Measurements from ENCODE around the gene THEMIS2.

The THEMIS2 gene

DNA sequence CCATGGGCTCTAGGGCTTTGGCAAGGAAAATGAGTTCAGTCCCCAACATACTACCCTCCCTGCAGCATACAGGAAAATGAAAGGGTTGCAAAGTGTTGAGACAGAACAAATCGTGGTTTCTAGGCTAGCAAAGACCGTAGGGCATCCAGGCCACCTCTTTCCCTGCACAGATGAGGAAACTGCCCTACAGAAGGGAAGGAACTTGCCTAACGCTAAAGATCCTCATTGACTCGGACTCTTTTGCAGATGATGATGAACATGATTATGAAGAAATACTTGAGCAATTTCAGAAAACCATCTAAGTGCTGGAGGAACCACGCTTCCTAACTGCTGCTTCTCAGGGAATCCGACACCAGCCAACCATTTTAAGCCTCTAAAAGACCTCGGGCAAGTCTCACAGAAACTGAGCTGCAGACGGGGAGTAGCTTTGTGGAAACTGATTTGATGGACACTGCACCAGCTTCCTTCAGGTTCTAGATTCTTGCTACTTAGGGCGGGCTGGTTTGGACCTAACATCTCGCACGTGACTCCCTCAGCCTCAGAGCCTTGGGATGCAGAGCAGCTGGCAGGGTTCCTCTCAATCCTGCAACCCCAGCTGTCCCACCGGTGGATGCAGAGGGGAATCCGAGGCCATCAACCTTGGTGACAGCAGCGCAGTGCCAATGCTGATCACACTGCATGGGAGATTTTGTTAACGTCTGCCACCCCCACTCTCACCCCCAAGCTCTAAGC lies 13.4 kb downstream of the THEMIS2 start:
- H3K4me3 ChIP-seq (ENCODE audit: low read depth, low read length): no peak overlapping the region
- H3K27me3 ChIP-seq (ENCODE audit: insufficient read depth, low read length): no peaks in the 10 kb centered on the region
- no peak overlapping the region for H3K27ac ChIP-seq (ENCODE audit: low read depth, low read length)
- peaks cover 5% of the 10 kb centered on the region for H3K4me1 ChIP-seq (ENCODE audit: control insufficient read depth, insufficient read depth, low read length, unreplicated experiment)
- no peaks in the 10 kb centered on the region for H3K79me2 ChIP-seq (ENCODE audit: control insufficient read depth, insufficient read depth, low read length, unreplicated experiment)
- H3K36me3 ChIP-seq (ENCODE audit: insufficient read depth, low read length): peaks cover 24% of the 10 kb centered on the region
- H2AFZ ChIP-seq (ENCODE audit: low read length, unreplicated experiment): no peak overlapping the region

DNA sequence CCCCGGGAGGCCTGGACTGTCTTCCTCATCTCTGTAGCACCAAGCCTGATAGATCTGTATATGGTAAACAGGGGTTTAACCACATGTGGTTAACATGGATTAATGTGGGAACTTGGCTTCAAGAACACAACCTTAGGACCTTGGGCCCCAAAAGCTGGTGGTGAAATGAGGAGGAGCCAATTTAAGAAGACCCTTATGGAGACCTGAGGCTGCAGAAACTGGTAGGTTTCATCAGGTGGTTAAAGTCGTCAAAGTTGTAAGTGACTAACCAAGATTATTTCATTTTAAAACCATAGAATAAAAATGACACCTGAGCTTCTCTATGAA lies 14.0 kb downstream of the THEMIS2 start:
- no peaks in the 10 kb centered on the region for H3K79me2 ChIP-seq (ENCODE audit: control insufficient read depth, insufficient read depth, low read length, unreplicated experiment)
- H3K4me3 ChIP-seq (ENCODE audit: low read depth, low read length): no peak overlapping the region
- H3K4me1 ChIP-seq (ENCODE audit: control insufficient read depth, insufficient read depth, low read length, unreplicated experiment): peaks cover 5% of the 10 kb centered on the region
- peaks cover 29% of the 10 kb centered on the region for H3K36me3 ChIP-seq (ENCODE audit: insufficient read depth, low read length)
- H2AFZ ChIP-seq (ENCODE audit: low read length, unreplicated experiment): no peak overlapping the region
- H3K27me3 ChIP-seq (ENCODE audit: insufficient read depth, low read length): no peaks in the 10 kb centered on the region
- H3K27ac ChIP-seq (ENCODE audit: low read depth, low read length): no peak overlapping the region

DNA sequence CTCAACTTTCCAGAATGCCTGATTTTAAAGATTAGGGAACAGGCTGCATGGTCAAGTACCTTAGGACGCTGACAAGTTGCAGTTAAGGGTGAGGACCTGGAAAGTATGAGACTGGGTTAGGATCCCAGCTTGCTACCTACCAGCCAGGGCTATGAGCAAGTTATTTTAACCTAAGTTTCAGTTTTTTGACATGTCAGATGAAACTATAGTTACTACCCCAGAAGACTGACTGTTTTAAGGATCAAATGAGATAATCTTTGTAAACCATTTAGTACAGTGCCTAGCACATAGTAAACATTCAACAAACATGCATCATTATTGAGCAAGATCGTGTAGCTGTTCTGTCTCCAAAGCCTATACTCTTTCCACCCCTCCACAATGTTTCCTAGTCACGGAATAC lies 14.4 kb downstream of the THEMIS2 start:
- no peak overlapping the region for H2AFZ ChIP-seq (ENCODE audit: low read length, unreplicated experiment)
- H3K4me3 ChIP-seq (ENCODE audit: low read depth, low read length): no peak overlapping the region
- peaks cover 32% of the 10 kb centered on the region for H3K36me3 ChIP-seq (ENCODE audit: insufficient read depth, low read length)
- peaks cover 5% of the 10 kb centered on the region for H3K4me1 ChIP-seq (ENCODE audit: control insufficient read depth, insufficient read depth, low read length, unreplicated experiment)
- H3K27me3 ChIP-seq (ENCODE audit: insufficient read depth, low read length): no peaks in the 10 kb centered on the region
- H3K79me2 ChIP-seq (ENCODE audit: control insufficient read depth, insufficient read depth, low read length, unreplicated experiment): no peaks in the 10 kb centered on the region
- no peak overlapping the region for H3K27ac ChIP-seq (ENCODE audit: low read depth, low read length)

DNA sequence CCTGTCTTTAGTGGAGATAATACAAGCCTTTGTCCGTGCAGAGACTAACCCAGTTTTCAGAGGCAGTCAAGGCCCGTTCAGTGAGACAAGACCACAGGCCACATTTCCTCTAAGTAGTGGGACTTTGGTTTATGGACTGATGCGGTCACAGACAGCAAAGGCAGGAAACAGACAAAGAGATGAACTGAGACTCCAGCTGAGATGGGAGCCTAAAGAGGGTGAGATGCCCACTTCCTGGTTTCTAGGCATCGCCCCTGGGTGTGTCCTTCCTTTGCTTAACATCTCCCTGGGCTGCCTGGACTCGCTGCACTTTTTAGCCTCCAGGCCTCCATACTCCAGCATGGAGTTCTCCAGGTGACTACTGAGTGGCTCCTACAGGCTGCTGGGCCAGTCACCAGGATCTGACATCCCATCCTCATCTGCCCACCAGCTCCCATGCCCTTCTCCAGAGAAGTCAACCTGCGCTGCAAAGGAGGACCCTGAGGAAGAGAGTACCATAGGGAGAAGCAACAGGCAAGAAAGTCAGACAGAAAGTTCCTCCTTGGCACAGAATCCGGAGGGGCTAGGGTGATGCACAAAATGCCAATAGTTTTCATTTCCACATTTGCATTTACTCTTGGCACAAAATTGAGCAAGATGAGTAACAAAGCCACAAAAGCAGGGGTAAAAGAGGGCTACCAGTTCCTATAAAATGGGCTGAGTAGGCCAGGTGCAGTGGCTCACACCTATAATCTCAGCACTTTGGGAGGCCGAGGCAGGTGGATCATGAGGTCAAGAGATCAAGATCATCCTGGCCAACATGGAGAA lies 15.1 kb downstream of the THEMIS2 start:
- no peak overlapping the region for H3K4me3 ChIP-seq (ENCODE audit: low read depth, low read length)
- H3K27me3 ChIP-seq (ENCODE audit: insufficient read depth, low read length): no peaks in the 10 kb centered on the region
- H3K27ac ChIP-seq (ENCODE audit: low read depth, low read length): no peak overlapping the region
- H3K4me1 ChIP-seq (ENCODE audit: control insufficient read depth, insufficient read depth, low read length, unreplicated experiment): peaks cover 5% of the 10 kb centered on the region
- no peak overlapping the region for H2AFZ ChIP-seq (ENCODE audit: low read length, unreplicated experiment)
- no peaks in the 10 kb centered on the region for H3K79me2 ChIP-seq (ENCODE audit: control insufficient read depth, insufficient read depth, low read length, unreplicated experiment)
- H3K36me3 ChIP-seq (ENCODE audit: insufficient read depth, low read length): peaks cover 39% of the 10 kb centered on the region

DNA sequence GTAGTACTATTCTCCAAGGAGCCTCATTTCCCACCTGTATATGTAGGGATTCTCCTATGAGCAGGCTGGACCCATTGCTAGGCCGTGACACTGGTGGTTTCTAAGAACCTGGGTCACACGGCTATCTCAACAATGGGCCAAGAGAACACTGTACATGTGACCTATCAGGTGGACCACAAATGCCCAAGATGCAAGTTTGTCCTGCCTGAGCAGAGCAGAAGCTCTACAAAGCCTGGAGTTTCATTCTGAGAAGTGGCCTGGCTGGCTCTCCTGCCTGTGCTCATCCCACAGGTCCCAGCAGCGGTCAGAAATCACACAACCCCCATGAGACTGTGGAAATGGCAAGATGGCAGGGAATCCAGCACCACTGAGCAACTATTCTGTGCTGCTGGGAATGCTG lies 17.2 kb downstream of the THEMIS2 start:
- no peak overlapping the region for H3K27ac ChIP-seq (ENCODE audit: low read depth, low read length)
- H3K4me1 ChIP-seq (ENCODE audit: control insufficient read depth, insufficient read depth, low read length, unreplicated experiment): peaks cover 5% of the 10 kb centered on the region
- peaks cover 46% of the 10 kb centered on the region for H3K36me3 ChIP-seq (ENCODE audit: insufficient read depth, low read length)
- no peak overlapping the region for H3K4me3 ChIP-seq (ENCODE audit: low read depth, low read length)
- no peak overlapping the region for H2AFZ ChIP-seq (ENCODE audit: low read length, unreplicated experiment)
- no peaks in the 10 kb centered on the region for H3K27me3 ChIP-seq (ENCODE audit: insufficient read depth, low read length)
- H3K79me2 ChIP-seq (ENCODE audit: control insufficient read depth, insufficient read depth, low read length, unreplicated experiment): no peaks in the 10 kb centered on the region

DNA sequence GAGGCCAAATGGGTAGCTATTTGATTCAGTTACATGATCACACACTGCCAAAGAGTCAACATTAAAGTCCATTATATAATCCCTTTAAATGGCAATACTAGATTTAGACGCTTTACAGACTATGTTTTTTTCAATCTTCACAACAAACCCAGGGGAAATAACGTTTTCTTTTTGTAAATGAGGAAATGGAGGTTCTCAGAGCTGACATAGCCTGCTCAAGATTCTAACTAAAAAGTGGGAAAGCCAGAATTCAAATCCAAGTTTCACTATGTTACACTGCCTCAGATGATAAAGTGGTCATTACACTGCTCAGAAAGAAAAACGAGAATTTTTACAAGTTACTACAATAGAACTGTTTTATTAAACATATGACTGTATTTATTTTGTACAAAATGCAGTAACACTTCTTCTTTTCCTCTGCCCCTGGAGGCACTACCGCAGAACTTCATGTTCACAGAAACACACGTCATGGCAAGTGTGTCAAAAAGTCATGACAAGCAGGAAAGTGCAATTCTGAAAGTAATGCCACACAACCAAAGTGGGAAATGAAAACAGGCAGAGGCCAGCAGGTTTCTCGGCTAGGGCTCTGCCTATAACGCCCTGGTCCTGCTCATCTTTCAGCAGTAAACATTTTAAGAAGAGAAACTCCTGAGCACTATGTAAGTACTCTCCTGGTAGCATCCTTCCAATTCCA lies 19.0 kb downstream of the THEMIS2 start:
- Histone ChIP-seq H3K4me3 (ENCODE audit: low read depth, low read length) (no peak overlapping the region), H3K36me3 (ENCODE audit: insufficient read depth, low read length) (peaks cover 38% of the 10 kb centered on the region), H3K79me2 (ENCODE audit: control insufficient read depth, insufficient read depth, low read length, unreplicated experiment) (no peaks in the 10 kb centered on the region), H3K27ac (ENCODE audit: low read depth, low read length) (peak overlapping the region; percentile 14; the same call in 1 of the 2 replicates), H2AFZ (ENCODE audit: low read length, unreplicated experiment) (no peak overlapping the region), H3K4me1 (ENCODE audit: control insufficient read depth, insufficient read depth, low read length, unreplicated experiment) (peaks cover 5% of the 10 kb centered on the region), H3K27me3 (ENCODE audit: insufficient read depth, low read length) (no peaks in the 10 kb centered on the region)

DNA sequence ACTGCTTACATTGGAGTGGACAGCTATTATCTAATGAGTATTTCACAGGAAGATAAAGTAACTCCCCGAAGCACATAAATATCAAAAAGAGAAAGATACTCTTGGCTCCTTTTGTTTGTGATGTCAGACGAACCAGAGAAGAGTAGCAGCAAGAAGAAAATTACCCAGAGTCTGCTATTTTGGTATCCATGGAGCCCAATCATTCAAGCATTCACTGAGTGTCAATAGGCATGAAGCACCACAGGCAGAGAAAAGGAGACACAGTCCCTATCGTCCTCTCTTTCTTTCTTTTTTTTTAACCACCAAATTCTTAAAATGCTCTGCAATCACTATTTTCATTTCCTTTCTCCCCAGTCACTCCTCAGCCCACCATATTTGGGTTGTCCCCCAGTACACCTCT lies 22.2 kb downstream of the THEMIS2 start:
- Histone ChIP-seq H3K27ac (ENCODE audit: low read depth, low read length) (no peak overlapping the region), H3K4me3 (ENCODE audit: low read depth, low read length) (no peak overlapping the region), H3K36me3 (ENCODE audit: insufficient read depth, low read length) (peaks cover 38% of the 10 kb centered on the region), H3K27me3 (ENCODE audit: insufficient read depth, low read length) (no peaks in the 10 kb centered on the region), H2AFZ (ENCODE audit: low read length, unreplicated experiment) (no peak overlapping the region), H3K4me1 (ENCODE audit: control insufficient read depth, insufficient read depth, low read length, unreplicated experiment) (no peaks in the 10 kb centered on the region), H3K79me2 (ENCODE audit: control insufficient read depth, insufficient read depth, low read length, unreplicated experiment) (no peaks in the 10 kb centered on the region)

DNA sequence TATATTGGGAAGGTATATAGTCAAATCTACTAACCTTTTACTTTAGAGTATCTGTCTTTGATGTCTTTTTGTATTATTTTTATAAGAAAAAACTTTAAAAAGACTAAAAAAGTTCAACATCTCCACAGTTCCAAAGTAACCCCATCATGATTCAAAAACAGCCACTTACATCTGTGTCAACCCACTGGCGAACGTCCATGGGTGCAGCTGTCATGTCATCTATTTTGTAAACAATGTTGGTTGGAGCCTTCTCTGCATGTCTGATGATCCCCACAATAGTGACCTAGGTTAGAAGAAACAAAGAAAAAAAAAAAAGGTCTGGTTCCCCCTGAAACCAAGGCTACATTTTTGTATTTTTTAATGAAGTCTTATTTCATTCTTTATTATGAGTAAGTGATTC lies 34.4 kb downstream of the THEMIS2 start:
- Histone ChIP-seq H3K27me3 (ENCODE audit: insufficient read depth, low read length) (no peaks in the 10 kb centered on the region), H3K79me2 (ENCODE audit: control insufficient read depth, insufficient read depth, low read length, unreplicated experiment) (peaks cover 6% of the 10 kb centered on the region), H2AFZ (ENCODE audit: low read length, unreplicated experiment) (no peak overlapping the region), H3K36me3 (ENCODE audit: insufficient read depth, low read length) (peaks cover 45% of the 10 kb centered on the region), H3K4me1 (ENCODE audit: control insufficient read depth, insufficient read depth, low read length, unreplicated experiment) (peaks cover 17% of the 10 kb centered on the region), H3K4me3 (ENCODE audit: low read depth, low read length) (no peak overlapping the region), H3K27ac (ENCODE audit: low read depth, low read length) (no peak overlapping the region)

DNA sequence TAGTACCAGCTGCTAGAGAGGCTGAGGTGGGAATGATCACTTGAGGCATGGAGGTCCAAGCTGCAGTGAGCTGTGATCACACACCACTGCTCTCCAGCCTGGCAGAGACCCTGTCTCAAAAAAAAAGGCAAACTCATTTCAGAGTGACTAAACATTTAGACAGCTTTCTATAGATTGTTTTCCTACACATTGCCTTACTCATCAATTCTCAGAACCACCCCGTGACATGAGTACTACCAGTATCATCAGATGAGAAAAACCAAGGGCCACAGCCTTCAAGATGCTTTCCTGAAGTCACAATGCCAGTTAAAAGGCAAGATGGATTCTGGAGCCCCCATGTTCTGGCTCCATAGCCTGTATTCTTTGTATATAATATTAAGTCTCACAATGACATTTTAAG lies 40.1 kb downstream of the THEMIS2 start:
- H3K79me2 ChIP-seq (ENCODE audit: control insufficient read depth, insufficient read depth, low read length, unreplicated experiment): peaks cover 24% of the 10 kb centered on the region
- no peak overlapping the region for H3K27ac ChIP-seq (ENCODE audit: low read depth, low read length)
- peaks cover 9% of the 10 kb centered on the region for H3K4me1 ChIP-seq (ENCODE audit: control insufficient read depth, insufficient read depth, low read length, unreplicated experiment)
- H2AFZ ChIP-seq (ENCODE audit: low read length, unreplicated experiment): no peak overlapping the region
- peaks cover 20% of the 10 kb centered on the region for H3K36me3 ChIP-seq (ENCODE audit: insufficient read depth, low read length)
- peak overlapping the region; percentile 3; the same call in 1 of the 2 replicates for H3K4me3 ChIP-seq (ENCODE audit: low read depth, low read length)
- H3K27me3 ChIP-seq (ENCODE audit: insufficient read depth, low read length): no peaks in the 10 kb centered on the region

DNA sequence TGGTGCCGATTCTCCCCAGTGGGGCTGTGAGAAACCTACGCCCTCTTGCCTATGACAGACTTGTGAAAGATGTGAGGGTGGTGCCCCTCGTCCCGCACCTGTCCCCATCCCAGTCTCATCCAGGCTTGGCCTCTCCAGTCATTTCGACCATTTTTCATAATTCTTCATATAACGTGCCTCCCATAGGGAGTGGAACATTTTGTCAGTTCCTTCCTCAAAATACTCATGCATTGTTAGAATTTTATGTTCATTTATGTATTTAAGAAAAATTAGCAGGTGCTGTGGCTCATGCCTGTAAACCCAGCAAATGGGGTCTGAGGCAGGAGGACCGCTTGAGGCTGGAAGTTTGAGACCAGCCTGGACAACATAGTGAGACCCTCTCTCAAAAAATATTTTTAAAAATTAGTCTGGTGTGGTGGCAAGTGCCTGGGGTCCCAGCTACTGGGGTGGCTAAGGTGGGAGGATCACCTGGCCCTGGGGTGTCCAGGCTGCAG lies 42.8 kb downstream of the THEMIS2 start:
- H3K27me3 ChIP-seq (ENCODE audit: insufficient read depth, low read length): no peaks in the 10 kb centered on the region
- peak overlapping the region; percentile 46; the same call in 1 of the 2 replicates for H3K27ac ChIP-seq (ENCODE audit: low read depth, low read length)
- H2AFZ ChIP-seq (ENCODE audit: low read length, unreplicated experiment): peak overlapping the region; percentile 68
- peak overlapping the region; percentile 52 for H3K4me3 ChIP-seq (ENCODE audit: low read depth, low read length)
- peaks cover 5% of the 10 kb centered on the region for H3K36me3 ChIP-seq (ENCODE audit: insufficient read depth, low read length)
- H3K79me2 ChIP-seq (ENCODE audit: control insufficient read depth, insufficient read depth, low read length, unreplicated experiment): peaks cover 18% of the 10 kb centered on the region
- peaks cover 9% of the 10 kb centered on the region for H3K4me1 ChIP-seq (ENCODE audit: control insufficient read depth, insufficient read depth, low read length, unreplicated experiment)

All from ACC112 (cell line).